Superior temporal gyrus (tissue), 1 donor: Measurements from ENCODE around the gene C16orf96.

ENCODE experiments used
- DNase-seq: peaks from one replicate; pipeline ENCODE4 v3.0.0-alpha.2; 2016; ENCODE audit errors: extremely low spot score

Gene C16orf96

DNA sequence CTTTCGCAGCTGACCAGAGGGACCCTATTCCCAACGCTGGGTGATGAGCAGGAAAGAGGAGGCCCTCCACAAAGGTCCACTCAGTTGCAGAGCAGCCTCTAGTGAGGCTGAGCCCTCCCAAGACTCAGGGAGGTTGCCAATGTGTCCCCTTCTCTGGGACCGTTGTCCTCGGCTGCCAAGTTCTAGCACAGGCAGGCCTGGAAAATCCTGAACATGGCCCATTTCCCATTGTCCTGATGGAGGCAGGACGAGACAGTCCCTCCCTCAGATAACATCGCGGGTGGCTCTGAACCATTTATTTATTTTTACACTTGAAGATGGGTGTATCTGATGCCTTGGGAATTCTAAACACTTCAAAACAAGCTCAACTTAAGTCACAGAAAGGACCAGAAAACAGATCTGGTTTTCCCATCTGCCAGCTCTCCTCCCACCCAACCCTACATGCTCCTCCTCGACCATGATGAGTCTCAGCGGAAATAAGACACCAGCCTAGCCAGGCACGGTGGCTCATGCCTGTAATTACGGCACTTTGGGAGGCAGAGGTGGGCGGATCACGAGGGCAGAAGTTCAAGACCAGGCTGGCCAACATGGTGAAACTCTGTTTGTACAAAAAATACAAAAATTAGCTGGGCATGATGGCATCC is 30.4 kb upstream of the C16orf96 start:
- DNase-seq = no peak

DNA sequence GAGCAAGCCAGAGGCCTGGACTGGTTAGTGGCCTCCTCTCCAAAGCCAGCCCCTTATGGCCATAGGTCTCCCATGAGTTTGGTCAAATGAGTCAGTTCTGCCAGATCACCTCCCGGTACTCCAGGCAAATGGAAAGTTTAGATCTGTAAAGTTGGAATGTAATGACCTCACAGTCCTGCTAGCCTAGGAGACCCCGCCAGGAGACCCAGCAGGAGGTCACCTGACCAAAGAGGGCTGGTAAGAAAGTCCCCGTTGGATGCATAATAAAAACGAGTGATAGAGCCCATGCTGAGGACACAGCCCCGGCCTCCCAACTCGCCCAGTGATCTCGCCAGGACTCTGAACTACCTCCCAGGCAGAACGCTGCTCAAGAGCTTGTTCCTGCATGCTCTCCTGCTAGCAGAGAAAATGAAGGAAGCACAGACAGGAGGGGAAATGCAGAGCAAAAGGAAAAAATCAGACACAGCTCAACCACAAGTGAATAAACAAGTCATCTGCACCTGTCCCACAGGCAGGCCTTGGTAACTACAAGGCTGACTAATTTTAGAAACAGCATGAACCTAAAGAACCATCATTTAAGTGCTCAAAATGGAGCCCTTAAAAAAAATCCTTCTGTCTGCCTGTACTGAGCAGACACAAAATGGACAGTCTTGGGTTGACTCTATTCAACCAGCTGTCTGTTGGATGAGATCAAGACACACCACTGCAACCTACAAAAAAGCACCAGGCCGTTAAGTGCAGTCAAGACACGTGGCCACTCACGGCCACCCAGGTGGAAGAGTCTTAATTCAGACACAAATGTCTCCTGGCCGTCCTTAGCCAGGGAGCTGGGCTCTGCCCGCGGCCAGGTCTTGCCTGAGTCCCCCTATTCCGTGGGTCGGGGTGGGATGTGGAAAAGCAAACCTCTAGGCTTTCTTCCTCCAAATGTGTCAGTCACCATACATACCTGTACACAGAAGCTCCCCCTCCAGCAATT is 26.8 kb upstream of the C16orf96 start:
- DNase-seq = no peak

DNA sequence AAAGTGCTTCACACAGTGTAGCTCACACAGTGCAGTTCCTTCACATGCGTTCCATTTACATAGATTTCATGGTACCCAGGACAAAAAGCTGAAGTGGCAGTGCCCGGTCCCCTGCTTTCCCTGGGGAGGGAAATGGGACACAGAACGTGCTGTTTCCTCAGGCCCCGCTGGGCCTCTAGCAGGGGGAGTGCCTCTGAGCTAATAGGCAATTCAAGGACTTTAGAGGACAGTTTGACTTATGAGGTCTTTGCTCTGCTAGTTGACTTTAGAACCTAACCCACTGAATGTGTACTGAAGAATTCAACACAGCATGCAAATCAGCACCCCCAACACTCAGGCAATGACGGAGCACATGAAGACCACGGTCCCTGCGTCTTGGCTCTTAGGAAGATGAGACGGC is 24.3 kb upstream of the C16orf96 start:
- no peak for DNase-seq

DNA sequence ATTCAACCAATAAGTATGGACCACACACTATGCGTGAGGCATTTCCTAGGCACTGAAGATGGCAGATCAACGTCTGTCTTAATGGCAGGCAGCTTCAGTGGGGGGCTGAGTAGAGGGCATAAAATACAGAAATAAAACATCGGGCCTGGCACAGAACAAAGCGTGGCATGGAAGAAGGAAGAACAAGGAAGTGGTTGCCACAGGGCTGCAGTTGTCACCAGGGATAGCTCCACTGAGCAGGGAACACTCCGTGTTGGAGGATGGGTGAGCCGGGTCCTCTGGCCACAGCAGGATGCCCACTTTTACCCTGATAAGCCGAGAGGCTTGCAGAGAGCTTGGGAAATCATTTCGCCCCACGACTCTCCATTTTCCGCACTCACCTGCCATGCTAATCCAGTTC is 23.9 kb upstream of the C16orf96 start:
- no peak for DNase-seq

DNA sequence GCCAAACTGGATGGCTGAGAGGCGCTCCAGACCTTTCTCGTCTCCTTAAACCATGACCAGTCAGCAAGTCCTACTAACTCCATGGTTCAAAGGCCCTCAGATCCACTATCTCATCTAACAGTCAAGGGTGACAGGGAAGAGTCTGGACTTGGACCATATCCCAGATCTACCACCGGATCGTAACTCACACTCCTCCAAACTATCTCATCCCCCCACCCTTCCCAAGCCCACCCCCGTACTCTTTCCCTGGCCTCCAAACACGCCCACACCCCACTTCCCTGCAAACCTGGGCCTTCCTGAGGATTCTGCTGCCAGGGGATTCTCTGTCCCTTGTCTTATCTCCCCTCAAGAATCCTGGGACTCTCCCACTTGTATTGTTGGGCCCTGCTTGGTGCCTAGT is 22.6 kb upstream of the C16orf96 start:
- no peak for DNase-seq

DNA sequence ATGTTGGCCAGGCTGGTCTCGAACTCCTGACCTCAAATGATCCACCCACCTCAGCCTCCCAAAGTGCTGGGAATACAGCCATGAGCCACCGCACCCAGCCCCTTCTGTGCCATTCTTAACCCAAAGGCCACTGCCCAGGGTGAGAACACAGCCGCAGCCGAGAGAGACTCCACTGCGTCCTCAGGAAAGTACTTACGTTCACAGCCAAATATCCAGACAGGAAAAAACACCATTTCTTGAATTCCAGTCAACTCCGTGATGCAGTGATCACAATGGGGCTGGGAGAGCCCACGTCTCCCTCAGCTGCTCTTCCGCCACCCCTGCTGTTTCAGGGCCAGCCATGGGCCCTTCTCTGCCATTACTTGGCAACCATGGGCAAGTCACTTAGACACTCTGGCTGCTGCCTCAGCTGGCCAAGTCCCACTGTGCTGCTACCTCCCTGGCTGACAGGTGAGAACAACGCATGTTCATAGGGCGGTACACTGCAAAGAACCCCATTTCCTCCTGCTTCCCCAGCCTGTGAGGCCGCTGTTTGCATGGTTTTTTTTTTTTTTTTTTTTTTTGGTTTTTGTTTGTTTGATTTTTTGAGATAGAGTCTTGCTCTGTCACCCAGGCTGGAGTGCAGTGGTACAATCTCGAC is 21.9 kb upstream of the C16orf96 start:
- DNase-seq = peak; percentile 8

DNA sequence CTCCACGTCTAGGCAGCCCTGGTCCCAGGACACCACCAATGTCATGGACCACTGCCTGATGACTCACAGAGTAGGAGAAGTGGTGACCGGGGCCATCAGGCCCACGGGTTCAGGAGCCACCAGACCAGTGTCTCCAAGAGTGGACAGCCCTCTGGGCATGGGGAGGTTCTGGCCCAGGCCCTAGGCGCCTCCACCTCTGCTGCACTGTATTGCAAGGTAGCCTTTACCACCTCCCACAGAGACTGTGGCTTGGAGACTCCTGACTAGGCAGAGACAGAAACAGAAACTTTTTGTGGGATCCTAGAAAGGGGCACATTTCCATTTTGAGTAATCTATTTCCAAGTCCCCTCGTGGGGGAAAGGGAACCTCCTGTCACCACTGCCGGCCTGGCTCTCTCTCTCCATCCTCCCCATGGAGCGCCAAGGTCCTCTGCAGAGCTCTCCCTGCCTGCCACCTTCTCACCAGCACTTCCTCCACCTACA is 20.5 kb upstream of the C16orf96 start:
- no peak for DNase-seq

DNA sequence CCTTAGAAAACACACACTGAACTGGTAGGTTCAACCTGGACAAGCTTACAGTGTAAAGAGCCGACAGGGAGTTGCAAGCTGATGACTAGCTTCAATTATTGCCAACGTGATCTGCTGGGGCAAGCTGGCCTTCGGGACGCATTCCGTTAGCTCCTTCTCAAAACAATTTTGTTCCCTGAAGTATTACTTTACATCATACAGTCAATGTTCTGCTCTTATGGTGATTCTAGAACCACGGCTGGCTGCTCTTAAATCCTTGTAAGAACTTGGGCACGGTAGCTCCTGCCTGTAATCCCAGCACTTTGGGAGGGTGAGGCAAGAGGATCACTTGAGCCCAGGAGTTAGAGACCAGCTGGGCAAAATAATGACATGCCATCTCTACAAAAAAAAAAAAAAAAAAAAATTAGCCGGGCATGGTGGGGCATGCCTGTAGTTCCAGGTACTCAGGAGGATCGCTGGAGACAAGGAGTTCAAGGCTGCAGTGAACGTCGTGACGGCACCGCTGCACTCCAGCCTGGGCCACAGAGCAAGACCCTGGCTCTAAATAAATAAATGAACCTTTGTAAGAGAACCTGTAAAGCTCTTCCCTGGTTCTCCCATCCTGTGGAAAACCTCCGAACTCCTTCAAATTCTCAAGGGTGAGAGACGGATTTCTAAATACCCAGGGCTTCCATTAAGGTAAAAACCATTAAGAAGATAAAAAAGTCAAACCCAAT is 19.6 kb upstream of the C16orf96 start:
- DNase-seq = no peak

DNA sequence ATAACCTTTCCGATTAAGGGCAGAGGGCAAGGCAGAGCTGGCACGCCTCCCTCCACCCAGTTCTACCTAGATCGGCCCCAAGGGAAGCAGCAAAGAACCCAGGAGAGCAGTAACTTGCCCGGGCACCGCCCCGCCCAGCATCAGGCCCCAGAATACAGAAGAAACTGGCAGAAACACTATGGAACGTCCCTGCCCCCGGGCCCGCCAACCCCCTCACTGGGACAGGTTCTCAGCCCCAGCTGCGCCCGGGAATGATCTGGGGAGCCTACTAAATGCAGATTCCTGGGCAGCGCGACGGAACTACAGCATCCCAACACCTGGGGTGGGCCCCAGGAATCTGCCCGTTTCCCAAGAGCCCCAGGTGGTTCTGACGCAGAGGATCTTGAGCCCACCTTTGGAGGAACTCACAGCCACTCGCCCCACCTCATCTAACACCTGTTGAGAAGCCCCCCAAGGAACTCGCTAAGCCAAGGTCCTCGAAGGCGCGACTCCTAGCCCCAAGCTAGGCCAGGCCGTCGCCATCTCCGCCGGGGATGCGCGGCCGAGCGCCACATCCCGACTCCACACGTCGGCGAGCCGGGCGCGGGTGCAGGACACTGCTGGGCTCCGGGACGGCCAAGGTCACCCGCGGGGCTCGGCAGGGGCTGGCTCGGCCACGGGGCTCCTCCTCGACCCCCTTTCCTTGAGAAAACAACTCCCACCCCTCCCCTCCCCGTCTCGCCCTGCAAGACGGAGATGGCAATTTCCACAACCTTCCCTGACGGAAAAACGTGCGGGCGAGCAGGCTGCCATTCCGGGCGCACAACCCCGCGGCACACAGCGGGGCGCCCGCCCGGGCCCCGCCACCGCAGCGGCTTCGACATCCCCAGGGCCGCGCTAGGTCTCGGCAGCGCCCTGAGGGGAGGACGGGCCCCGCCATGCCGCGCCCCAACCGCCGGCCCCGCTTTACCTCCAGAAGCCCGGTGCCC is 18.5 kb upstream of the C16orf96 start:
- peak; percentile 14 for DNase-seq

DNA sequence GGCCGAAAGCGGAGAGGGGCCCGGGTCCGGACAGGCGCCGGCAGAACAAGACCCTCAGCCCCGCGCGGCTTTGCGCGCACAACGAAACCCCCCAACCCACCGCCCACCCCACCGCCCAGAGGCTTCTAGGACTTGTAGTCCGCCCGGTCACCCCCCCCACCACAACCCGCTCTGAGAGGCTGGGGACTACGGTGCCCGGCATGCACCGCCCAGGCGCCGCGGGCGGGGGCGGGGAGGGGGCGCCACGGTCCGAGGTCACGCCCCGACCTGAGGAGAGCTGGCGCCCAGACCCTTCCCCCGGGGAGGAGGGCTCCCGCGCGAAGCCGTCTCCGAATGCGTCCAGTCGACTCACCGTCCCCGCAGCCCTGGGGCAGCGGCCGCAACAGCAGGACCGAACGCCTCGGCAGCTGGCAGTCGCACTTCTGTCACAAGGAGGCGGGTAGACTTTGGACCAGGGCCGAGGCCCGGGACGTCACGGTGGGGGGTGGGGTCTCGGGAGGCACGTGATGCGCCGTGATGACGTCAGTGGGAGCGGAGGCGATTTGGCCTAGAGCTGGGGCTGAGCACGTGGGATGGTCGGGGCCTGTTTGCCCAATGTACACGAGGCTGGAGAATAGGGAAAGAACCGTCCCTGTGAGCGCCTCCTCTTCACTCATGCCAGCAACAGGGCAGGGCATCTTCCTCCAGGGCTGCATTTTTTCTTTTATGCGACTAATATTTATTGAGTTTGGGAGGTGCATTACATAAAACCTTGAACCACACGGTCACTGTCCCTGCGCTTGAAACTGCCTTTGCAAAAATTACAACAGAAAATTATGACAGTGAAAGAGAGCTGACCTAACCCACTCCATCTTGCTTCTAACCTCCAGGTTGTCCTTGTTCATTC is 17.5 kb upstream of the C16orf96 start, which contains the start of gene CDIP1:
TSS of gene CDIP1 (minus strand) at position 424 of the 886 bp plus-strand sequence. CDS start 24,643 bp downstream, outside the sequence.
- DNase-seq = peak; percentile 96

DNA sequence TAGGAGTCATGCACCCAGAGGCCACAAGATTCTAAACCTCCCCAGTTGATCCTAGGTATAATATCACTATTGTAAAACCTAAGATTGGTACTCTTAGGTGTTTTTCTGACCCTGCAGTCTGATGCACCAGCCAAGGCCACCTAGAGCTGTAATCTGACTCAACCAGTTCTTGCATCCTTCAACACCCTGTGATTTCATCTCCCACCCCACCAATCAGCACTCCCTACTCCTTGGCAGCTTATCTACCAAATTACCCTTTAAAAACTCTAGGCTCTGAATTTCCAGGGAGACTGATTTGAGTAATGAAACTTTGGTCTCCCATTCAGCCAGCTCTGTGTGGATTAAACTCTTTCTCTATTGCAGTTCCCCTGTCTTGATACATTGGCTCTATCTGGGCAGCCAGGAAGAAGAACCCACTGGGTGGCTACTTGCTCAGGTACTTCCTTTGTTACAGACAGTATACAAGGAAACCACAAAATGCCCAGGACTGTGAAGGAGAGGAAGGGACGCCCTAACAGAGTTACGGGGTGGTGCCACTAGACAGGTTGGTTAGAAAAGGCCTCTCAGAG is 16.3 kb upstream of the C16orf96 start:
- DNase-seq = no peak

DNA sequence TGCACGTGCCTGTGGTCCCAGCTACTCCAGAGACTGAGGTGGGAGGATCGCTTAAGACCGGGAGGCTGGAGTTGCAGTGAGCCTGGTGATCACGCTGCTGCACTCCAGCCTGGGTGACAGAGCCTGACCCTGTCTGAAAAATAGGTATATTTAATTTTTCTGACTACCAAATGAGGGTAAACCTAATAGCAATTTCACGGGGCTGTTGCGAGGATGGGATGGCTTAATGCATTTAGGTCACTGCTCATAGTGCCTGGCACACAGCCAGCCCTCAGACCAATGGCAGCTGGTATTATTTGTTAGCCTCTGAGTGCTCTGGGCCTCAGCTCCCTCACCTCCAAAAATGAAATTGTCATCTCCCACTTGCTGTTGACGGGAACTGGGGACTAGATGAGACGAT is 11.7 kb upstream of the C16orf96 start:
- no peak for DNase-seq

DNA sequence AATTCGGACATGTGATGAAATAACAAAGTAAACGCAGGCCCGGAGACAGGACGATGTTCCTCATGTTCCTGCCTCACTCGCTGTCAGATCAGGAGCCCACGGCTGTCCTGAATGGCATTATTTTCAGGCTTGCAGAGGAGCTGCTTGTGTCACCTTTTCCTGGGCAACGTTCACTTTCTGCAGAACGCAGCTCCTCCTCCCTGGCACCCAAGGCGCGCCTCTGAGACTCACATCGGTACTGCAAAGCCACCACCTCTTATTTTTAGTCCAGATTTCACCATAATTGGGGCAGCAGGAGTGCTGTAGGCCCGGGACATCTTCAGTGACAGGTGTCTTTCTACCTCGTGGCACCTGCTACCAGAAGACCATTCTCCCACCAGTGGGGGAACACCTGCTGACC is 8.0 kb upstream of the C16orf96 start:
- DNase-seq = no peak

DNA sequence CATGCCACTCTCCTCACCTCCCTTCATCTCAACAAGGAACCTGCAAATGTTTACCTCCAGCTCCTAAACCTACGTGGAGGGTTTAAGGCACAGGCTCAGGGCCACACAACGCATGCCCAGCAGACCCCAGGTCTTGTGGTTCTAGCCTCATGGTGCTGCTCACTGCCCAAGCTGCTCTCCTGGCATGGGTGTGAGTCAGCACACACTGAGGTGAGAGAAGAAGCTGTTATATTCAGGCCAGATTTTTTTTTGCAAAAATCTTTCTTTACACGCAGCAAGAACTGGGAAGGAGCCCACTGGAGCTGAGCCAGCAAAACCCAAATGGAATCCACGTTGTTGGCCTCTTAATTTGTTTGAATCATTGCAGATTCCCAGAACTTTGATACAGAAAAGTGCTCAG is 5.5 kb upstream of the C16orf96 start:
- no peak for DNase-seq

DNA sequence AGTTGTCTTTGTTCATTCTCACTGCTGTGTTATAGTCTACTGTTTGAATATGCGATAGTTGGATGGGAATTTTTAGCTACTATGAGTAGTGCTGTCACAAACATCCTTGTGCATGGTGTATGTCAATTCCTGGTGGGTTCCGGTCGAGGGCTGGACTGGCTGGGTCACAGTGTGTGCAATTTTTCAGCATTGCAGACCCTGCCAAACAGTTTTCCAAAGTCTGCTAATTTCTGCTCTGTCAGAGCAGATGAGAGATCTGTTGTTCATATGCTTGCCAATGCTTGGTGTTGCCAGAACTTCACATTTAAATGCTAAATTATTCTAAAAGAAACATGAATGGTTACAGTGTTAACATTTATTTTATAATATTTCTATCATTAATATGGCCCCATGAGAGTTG is 3.6 kb upstream of the C16orf96 start:
- peak; percentile 33 for DNase-seq

DNA sequence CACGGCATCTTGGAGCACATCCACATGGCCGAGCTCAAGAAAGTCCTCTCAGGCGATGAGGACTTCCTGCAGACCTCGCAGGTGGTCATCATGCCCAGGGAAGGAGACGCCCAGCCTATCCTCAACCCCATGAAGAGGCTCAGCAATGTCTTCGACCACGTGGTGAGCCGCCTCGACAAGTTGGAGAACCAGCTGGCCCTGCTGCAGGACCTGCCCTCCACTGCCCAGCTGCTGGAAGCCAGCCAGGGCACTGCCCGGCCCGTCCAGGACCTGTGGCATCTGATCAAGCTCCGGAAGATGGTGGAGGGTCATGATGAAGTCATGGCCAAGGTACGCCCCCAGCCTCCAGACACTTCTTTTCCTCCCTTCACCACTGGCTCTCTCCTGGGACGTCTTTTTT is 440 bp downstream of the C16orf96 start:
- no peak for DNase-seq

DNA sequence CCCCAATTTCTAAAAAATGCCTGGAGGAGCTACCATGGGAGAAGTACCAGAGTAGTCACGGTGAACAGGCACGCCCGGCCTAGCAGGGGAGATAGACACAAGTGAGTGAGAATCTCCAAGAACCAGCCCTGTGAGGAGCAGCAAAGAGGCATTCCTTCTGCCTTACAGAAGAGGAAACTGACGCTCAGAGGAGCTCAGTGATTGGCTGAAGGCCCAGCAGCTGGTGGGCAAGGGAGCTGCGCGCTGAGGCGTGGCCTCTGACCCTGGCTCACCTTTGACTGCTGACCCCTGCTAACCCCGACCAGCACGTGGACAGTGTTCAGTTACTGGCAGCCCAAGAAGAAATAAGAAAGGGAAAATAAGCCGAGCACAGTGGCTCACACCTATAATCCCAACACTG is 1.8 kb downstream of the C16orf96 start:
- DNase-seq = no peak

DNA sequence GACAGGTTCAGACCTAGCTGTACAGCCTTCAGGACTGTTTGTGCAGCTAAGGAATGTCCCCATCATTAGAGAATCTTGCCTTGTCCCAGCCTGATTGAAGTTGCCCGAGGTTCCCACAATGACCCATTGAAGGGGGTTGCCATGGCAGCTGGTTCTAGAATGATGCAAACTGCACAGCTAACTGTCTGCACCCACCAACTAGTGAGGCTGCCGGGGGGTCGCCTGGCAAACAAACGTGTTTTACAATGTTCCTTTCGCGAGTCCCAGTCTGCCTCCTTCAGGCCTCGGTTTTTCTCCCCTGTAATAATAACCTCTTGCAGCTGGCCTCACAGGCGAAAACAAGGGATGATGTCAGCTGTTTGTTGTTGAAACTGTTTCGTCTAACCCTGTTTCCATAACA is 5.5 kb downstream of the C16orf96 start:
- peak; percentile 74 for DNase-seq

DNA sequence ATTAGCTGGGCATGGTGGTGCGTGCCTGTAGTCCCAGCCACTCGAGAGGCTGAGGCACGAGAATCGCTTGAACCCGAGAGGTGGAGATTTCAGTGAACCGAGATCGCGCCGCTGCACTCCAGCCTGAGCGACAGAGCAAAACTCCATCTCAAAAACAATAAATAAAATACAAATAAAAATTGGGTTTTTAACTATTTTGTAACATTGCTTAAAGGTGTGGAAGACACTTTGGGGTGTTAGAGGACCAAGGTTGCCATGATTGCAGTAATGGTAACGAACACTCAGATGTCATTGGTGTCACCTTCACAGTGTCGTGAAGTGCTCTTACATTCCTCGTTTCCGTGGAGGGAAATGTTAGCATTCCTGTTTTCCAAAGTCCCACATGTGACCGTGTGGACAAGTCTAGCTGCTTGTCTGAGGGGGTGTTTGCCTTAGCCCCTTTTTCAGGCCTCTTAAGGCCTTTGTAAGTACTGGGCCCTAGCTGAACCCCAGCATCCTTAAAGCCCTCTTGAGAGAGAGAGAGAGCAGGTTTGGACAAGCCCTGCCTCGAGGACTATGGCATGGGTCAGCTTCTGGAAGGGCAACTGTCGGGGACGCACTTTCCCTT is 8.6 kb downstream of the C16orf96 start:
- DNase-seq = no peak
